HG02884 (cell line): ENCODE data around the gene MADD.

Experiments
- ATAC-seq: cut with Tn5 transposase; IDR thresholded peaks from one replicate; pipeline ENCODE4 v1.9.1; 2021; ENCODE audit warnings: mild to moderate bottlenecking, moderate library complexity; ENCODE audit not compliant: unreplicated experiment

The MADD gene

GRCh38 chr11:47378010-47378835 is 108.3 kb downstream of the MADD start, which contains the start of gene SPI1:
SPI1 (minus strand) TSS chr11:47378547; CDS start chr11:47378353, 194 bp downstream.
- peak; percentile 83 for ATAC-seq

GRCh38 chr11:47378836-47379170 is 108.9 kb downstream of the MADD start:
- peak; percentile 5 for ATAC-seq

DNA sequence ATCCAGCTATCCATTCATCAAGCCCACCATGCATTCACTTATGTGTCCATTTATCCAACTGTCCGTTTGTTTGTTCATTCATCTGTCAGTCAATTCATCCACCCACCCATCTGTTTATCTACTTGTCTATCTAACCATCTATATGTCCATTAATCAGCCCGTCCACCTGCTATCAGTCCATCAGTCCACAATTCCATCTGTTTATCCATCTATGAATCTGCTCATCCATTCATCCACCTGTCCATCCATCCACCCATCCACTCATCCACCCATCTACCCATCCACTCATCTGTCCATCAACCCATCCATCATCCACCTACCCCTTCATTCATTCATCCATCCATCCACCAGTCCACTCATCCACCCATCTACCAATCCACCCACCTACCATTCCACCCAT is 109.4 kb downstream of the MADD start:
- no peak for ATAC-seq
